ENCODE measurements around the gene EFNA1. TPM values are rescaled to one million over a fixed set of nuclear protein-coding genes. Genes with fewer than 3 reads are reported as not detected.

EFNA1 gene
- total and polyA plus RNA-seq, 2 of the 8 experiments (the other 6 are each of a cell fraction or from before 2014, with no cell fraction given) = 4.9 to 14.6 TPM

GRCh38 chr1:155125946-155126555, 1.6 kb upstream of the EFNA1 start (continued):
- TF ChIP-seq GTF2F1 (IDR thresholded peaks at IDR 0.05; ENCODE audit: borderline replicate concordance, low read depth, low read length) (no peak), GABPA (IDR thresholded peaks at IDR 0.05; ENCODE audit: borderline replicate concordance, insufficient read depth, low read length) (no peak), CBX8 (IDR thresholded peaks at IDR 0.05; ENCODE audit: borderline replicate concordance, low read depth, low read length) (no peak), FOSL1 (IDR thresholded peaks at IDR 0.05; ENCODE audit: insufficient read depth, low read depth, low read length) (no peak), SP4 (IDR thresholded peaks at IDR 0.05; ENCODE audit: low read length) (no peak), EZH2 (IDR thresholded peaks at IDR 0.05; ENCODE audit: low read depth, low read length, severe bottlenecking) (peak; percentile 77), SIRT6 (IDR thresholded peaks at IDR 0.05; ENCODE audit: low read length) (no peak), RNF2 (IDR thresholded peaks at IDR 0.05; ENCODE audit: borderline replicate concordance, low read depth, low read length, missing control alignments, poor library complexity, severe bottlenecking) (peak; percentile 25), MAFK (IDR thresholded peaks at IDR 0.05; ENCODE audit: low read depth, low read length) (no peak), PHF8 (conservative IDR thresholded peaks at IDR 0.05; ENCODE audit: low read depth, low read length) (no peak), BCL11A (IDR thresholded peaks at IDR 0.05; ENCODE audit: low read depth in 2 of 2, low read length in 2 of 2) (no peak), RXRA (IDR thresholded peaks at IDR 0.05; ENCODE audit: insufficient read depth, low read depth, low read length) (no peak), MAX (IDR thresholded peaks at IDR 0.05) (peak; percentile 87), RBBP5 (IDR thresholded peaks at IDR 0.05; ENCODE audit: borderline replicate concordance, low read depth, low read length) (no peak), KDM4A (IDR thresholded peaks at IDR 0.05; ENCODE audit: low read depth, low read length, severe bottlenecking) (peak; percentile 36), ATF3 (IDR thresholded peaks at IDR 0.05; ENCODE audit: insufficient read depth, low read depth, low read length) (no peak), CHD1 (IDR thresholded peaks at IDR 0.05; ENCODE audit: low read depth, low read length) (no peak), TBP (IDR thresholded peaks at IDR 0.05; ENCODE audit: low read depth, low read length) (no peak), POLR2A (IDR thresholded peaks at IDR 0.05; ENCODE audit: control extremely low read depth in 1 of 2, low read depth in 2 of 2, low read length in 2 of 2) (no peak), CHD2 (IDR thresholded peaks at IDR 0.05; ENCODE audit: low read length) (no peak), BACH1 (IDR thresholded peaks at IDR 0.05; ENCODE audit: low read length) (no peak), EP300 (IDR thresholded peaks at IDR 0.05; ENCODE audit: borderline replicate concordance in 1 of 2, low read depth in 2 of 2, low read length in 2 of 2) (no peak), HDAC2 (IDR thresholded peaks at IDR 0.05; ENCODE audit: borderline replicate concordance in 1 of 2, low read depth in 2 of 2, low read length in 2 of 2) (0 out of 4 replicates have a peak, but pooled peaks of 1 of the 2 experiments have one; percentile 67), TAF1 (IDR thresholded peaks at IDR 0.05; ENCODE audit: low read depth, low read length) (no peak)

All from H1 (cell line).